Tibial nerve (tissue), 4 donors: ENCODE data around the gene ADAM10. TPM values are rescaled to one million over a fixed set of nuclear protein-coding genes. Genes with fewer than 3 reads are reported as not detected.

ENCODE experiments used
- DNase-seq, 2 donors: peaks; one replicate each; pipeline ENCODE4 v3.0.0-alpha.2; 2019; ENCODE audit warnings: low spot score in 2 of 2
- H3K27ac ChIP-seq, 4 donors: fragments of 200-600 bp; sonication (generic) in 3 of 4; one replicate each; pipeline ENCODE4 v1.5.1; 2017 to 2019; ENCODE audit warnings: mild to moderate bottlenecking in 1 of 4
- H3K27me3 ChIP-seq, 2 donors: fragments of 200-600 bp; sonication (generic) in 1 of 2; one replicate each; pipeline versions ENCODE4 v1.5.1 to v1.6.0; 2017 to 2019
- H3K36me3 ChIP-seq, 3 donors: fragments of 200-600 bp; sonication (generic); one replicate each; pipeline ENCODE4 v1.5.1; 2018 to 2019
- H3K4me1 ChIP-seq, 4 donors: fragments of 200-600 bp; sonication (generic) in 3 of 4; one replicate each; pipeline ENCODE4 v1.5.1; 2017 to 2019
- H3K4me3 ChIP-seq, 4 donors: fragments of 200-600 bp; sonication (generic) in 3 of 4; one replicate each; pipeline ENCODE4 v1.5.1; 2017 to 2019; ENCODE audit warnings: mild to moderate bottlenecking in 1 of 4, moderate library complexity in 1 of 4
- H3K9me3 ChIP-seq, 4 donors: fragments of 200-600 bp; sonication (generic) in 3 of 4; one replicate each; pipeline ENCODE4 v1.5.1; 2017 to 2019
- CTCF ChIP-seq, 5 experiments: fragments of 200-600 bp in 3 of 5; fragments of 450-650 bp in 2 of 5; sonication (generic) in 3 of 5; IDR thresholded peaks; one replicate each; pipeline ENCODE4 v1.5.1; 2016 to 2019; ENCODE audit warnings: antibody characterized with exemption in 5 of 5, mild to moderate bottlenecking in 3 of 5, moderate library complexity in 2 of 5
- EP300 ChIP-seq, 2 donors: sonication (generic); formaldehyde crosslinking; IDR thresholded peaks; one replicate each; pipeline ENCODE4 v1.6.1; 2017; ENCODE audit warnings: antibody characterized with exemption in 2 of 2, mild to moderate bottlenecking in 1 of 2
- POLR2A ChIP-seq, 2 donors: fragments of 450-650 bp; IDR thresholded peaks; one replicate each; pipeline ENCODE4 v1.6.1; 2017; ENCODE audit warnings: antibody characterized with exemption in 2 of 2, mild to moderate bottlenecking in 2 of 2, moderate library complexity in 2 of 2
- WGBS, 2 donors: methylation state at CpG; one replicate each; pipeline ENCODE4 v1.1.5; 2018; 5-methylcytosine and 5-hydroxymethylcytosine counted together
- total RNA-seq, 4 donors: library from RNA; depleted of rRNA; stranded (reverse); fragments of >200 nt; gene quantifications; one replicate each; pipeline ENCODE4 v1.1.0, GENCODE V29; 2016

The ADAM10 gene
- total RNA-seq, 4 donors from 2014 or later = 64.8 to 132 (median 94.3) TPM

GRCh38 chr15:58785355-58785754 lies 35.8 kb upstream of the ADAM10 start:
- no peaks in the 10 kb centered on the region for H3K9me3 ChIP-seq
- no peaks in the 10 kb centered on the region for H3K27me3 ChIP-seq
- H3K4me3 ChIP-seq = no peak overlapping the region
- DNase-seq = no peak
- H3K36me3 ChIP-seq = peaks cover 0 to 20% (median 0%) of the 10 kb centered on the region in 3 donors
- peak overlapping the region in 1 of 4 donors; percentile 2 for H3K27ac ChIP-seq
- TF ChIP-seq POLR2A (IDR thresholded peaks at IDR 0.05) (no peak), EP300 (IDR thresholded peaks at IDR 0.05) (no peak), CTCF (IDR thresholded peaks at IDR 0.05) (no peak)
- 56 to 61% methylated on average over 6 of the region's 6 CpGs for WGBS, 2 donors
- peaks cover 0 to 18% (median 3%) of the 10 kb centered on the region in 4 donors for H3K4me1 ChIP-seq

GRCh38 chr15:58779554-58779953 lies 30.0 kb upstream of the ADAM10 start:
- Histone ChIP-seq H3K4me1 (peaks cover 0 to 43% (median 10%) of the 10 kb centered on the region in 4 donors), H3K27me3 (no peaks in the 10 kb centered on the region), H3K27ac (no peak overlapping the region), H3K9me3 (no peaks in the 10 kb centered on the region), H3K4me3 (no peak overlapping the region), H3K36me3 (no peaks in the 10 kb centered on the region)
- no peak for DNase-seq
- no peak for TF ChIP-seq CTCF (IDR thresholded peaks at IDR 0.05)
- TF ChIP-seq EP300 (IDR thresholded peaks at IDR 0.05) = no peak
- no peak for TF ChIP-seq POLR2A (IDR thresholded peaks at IDR 0.05)
- WGBS, 2 donors = 96 to 100% methylated on average over 1 of the region's 1 CpG

- DNase-seq = no peak
- H3K27ac ChIP-seq = no peak overlapping the region
- no peaks in the 10 kb centered on the region for H3K9me3 ChIP-seq
- no peaks in the 10 kb centered on the region for H3K36me3 ChIP-seq
- H3K27me3 ChIP-seq = no peaks in the 10 kb centered on the region
- no peak overlapping the region for H3K4me3 ChIP-seq
- 79 to 86% methylated on average over 4 of the region's 4 CpGs for WGBS, 2 donors
- no peak for TF ChIP-seq POLR2A (IDR thresholded peaks at IDR 0.05)
- TF ChIP-seq CTCF (IDR thresholded peaks at IDR 0.05) = no peak
- no peak for TF ChIP-seq EP300 (IDR thresholded peaks at IDR 0.05)
- peaks cover 0 to 63% (median 19%) of the 10 kb centered on the region in 4 donors for H3K4me1 ChIP-seq
These were observed 27.6 kb upstream of the ADAM10 start for GRCh38 chr15:58777107-58777506.

GRCh38 chr15:58775402-58775801 lies 25.9 kb upstream of the ADAM10 start:
- TF ChIP-seq POLR2A (IDR thresholded peaks at IDR 0.05) = no peak

GRCh38 chr15:58773024-58773423 lies 23.5 kb upstream of the ADAM10 start:
- WGBS, 2 donors = 67 to 70% methylated on average over 4 of the region's 4 CpGs

More at GRCh38 chr15:58775402-58775801, 25.9 kb upstream of the ADAM10 start:
- H3K27ac ChIP-seq = no peak overlapping the region
- DNase-seq = no peak
- H3K4me1 ChIP-seq = peaks cover 0 to 62% (median 19%) of the 10 kb centered on the region in 4 donors
- 92 to 94% methylated on average over 3 of the region's 3 CpGs for WGBS, 2 donors
- H3K4me3 ChIP-seq = no peak overlapping the region
- no peaks in the 10 kb centered on the region for H3K36me3 ChIP-seq
- no peaks in the 10 kb centered on the region for H3K27me3 ChIP-seq
- no peaks in the 10 kb centered on the region for H3K9me3 ChIP-seq

More at GRCh38 chr15:58773024-58773423, 23.5 kb upstream of the ADAM10 start:
- H3K27ac ChIP-seq = peak overlapping the region in 2 of 4 donors; percentile 100
- peaks cover 0 to 62% (median 16%) of the 10 kb centered on the region in 4 donors for H3K4me1 ChIP-seq
- H3K4me3 ChIP-seq = peak overlapping the region; percentile 4 to 99 (median 87)
- H3K9me3 ChIP-seq = no peaks in the 10 kb centered on the region
- TF ChIP-seq POLR2A (IDR thresholded peaks at IDR 0.05) = no peak
- TF ChIP-seq CTCF (IDR thresholded peaks at IDR 0.05) = no peak
- no peak for TF ChIP-seq EP300 (IDR thresholded peaks at IDR 0.05)
- no peaks in the 10 kb centered on the region for H3K36me3 ChIP-seq
- H3K27me3 ChIP-seq = no peaks in the 10 kb centered on the region
- no peak for DNase-seq
